OCI-LY1 (cell line): Measurements from ENCODE around the gene MED13L.

Source experiments
- H2AFZ ChIP-seq: fragments of 200-600 bp; sonication (generic), shearing (Covaris generic); 2 replicates; pipeline ENCODE4 v1.6.0; 2014; ENCODE audit warnings: antibody characterized with exemption, mild to moderate bottlenecking, low read length
- H3F3A ChIP-seq: fragments of 200-600 bp; sonication (generic), shearing (Covaris generic); 2 replicates; pipeline ENCODE4 v1.6.0; 2014; ENCODE audit warnings: mild to moderate bottlenecking, antibody characterized with exemption, low read length, moderate library complexity; ENCODE audit not compliant: insufficient read depth
- H3K27ac ChIP-seq: fragments of 200-600 bp; sonication (generic); 2 replicates; pipeline ENCODE4 v1.5.1; 2014; ENCODE audit warnings: low read length, mixed run types, mild to moderate bottlenecking, low read depth; ENCODE audit not compliant: poor library complexity, severe bottlenecking
- H3K27me3 ChIP-seq: fragments of 200-600 bp; sonication (generic); 2 replicates; pipeline ENCODE4 v1.6.0; 2014; ENCODE audit warnings: antibody characterized with exemption, mild to moderate bottlenecking, low read length, moderate library complexity; ENCODE audit not compliant: insufficient read depth
- H3K36me3 ChIP-seq: fragments of 200-600 bp; sonication (generic); 2 replicates; pipeline ENCODE4 v1.6.1; 2014; ENCODE audit warnings: mild to moderate bottlenecking, antibody characterized with exemption, low read length, moderate library complexity, mixed read lengths; ENCODE audit not compliant: insufficient read depth
- H3K4me1 ChIP-seq: fragments of 200-600 bp; sonication (generic); 2 replicates; pipeline ENCODE4 v1.5.1; 2014; ENCODE audit warnings: mild to moderate bottlenecking, low read length, moderate library complexity; ENCODE audit not compliant: insufficient read depth, severe bottlenecking
- H3K4me2 ChIP-seq: fragments of 200-600 bp; sonication (generic), shearing (Covaris generic); 2 replicates; pipeline ENCODE4 v1.6.1; 2014; ENCODE audit warnings: low read length
- H3K4me3 ChIP-seq: fragments of 200-600 bp; sonication (generic); 2 replicates; pipeline ENCODE4 v1.5.1; 2014; ENCODE audit warnings: low read length, low read depth, mild to moderate bottlenecking, mixed read lengths; ENCODE audit not compliant: poor library complexity, severe bottlenecking
- H3K79me2 ChIP-seq: fragments of 200-600 bp; shearing (Covaris generic); 2 replicates; pipeline ENCODE4 v1.6.1; 2016; ENCODE audit warnings: mixed run types, low read length, mixed read lengths; ENCODE audit not compliant: insufficient read depth
- H3K9ac ChIP-seq: fragments of 200-600 bp; sonication (generic), shearing (Covaris generic); 2 replicates; pipeline ENCODE4 v1.6.1; 2014; ENCODE audit warnings: mild to moderate bottlenecking, low read length, mixed read lengths
- H3K9me2 ChIP-seq: fragments of 200-600 bp; sonication (generic), shearing (Covaris generic); 2 replicates; pipeline ENCODE4 v1.6.1; 2014; ENCODE audit warnings: low read depth, mild to moderate bottlenecking, low read length, mixed read lengths
- H3K9me3 ChIP-seq: fragments of 200-600 bp; shearing (Covaris generic); 2 replicates; pipeline ENCODE4 v1.6.1; 2014; ENCODE audit warnings: low read length, mixed read lengths
- H4K20me1 ChIP-seq: fragments of 200-600 bp; sonication (generic), shearing (Covaris generic); 2 replicates; pipeline ENCODE4 v1.6.0; 2016; ENCODE audit warnings: mild to moderate bottlenecking, low read length; ENCODE audit not compliant: insufficient read depth
- EZH2 ChIP-seq: fragments of 200-600 bp; sonication (generic), shearing (Covaris generic); IDR thresholded peaks from 2 replicates; pipeline ENCODE4 v1.8.0; 2017; ENCODE audit warnings: borderline replicate concordance, mixed run types, mild to moderate bottlenecking, antibody characterized with exemption, low read length, moderate library complexity, mixed read lengths
- TF ChIP-seq, protein P1 (sequence below): fragments of 200-600 bp; sonication (generic), shearing (Covaris generic); IDR thresholded peaks from 2 replicates; pipeline ENCODE4 v1.5.1; 2017; ENCODE audit warnings: mild to moderate bottlenecking, antibody characterized with exemption, low read length, moderate library complexity, mixed read lengths

Gene MED13L

DNA sequence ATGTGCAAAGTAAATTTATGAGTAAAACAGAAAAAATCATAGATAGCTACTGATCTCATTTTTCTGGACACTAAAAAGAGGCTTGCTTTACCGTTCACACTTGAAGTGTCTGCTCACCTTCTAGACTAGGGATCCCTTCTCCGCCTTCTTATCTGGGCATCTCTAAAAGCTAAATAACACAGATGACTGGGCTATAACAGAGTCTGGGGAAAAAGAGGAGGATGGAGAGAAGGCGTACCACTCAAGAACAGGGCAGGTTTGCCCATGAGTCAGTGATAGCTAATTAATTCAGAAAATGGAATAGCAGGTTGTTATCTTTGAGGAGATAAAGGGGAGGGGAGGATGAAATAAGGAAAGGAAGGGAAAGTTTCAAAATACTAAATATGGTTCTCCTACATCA, 185.3 kb downstream of the MED13L start:
- Histone ChIP-seq H3K36me3 (no peaks in the 10 kb centered on the region), H3K9ac (no peak overlapping the region), H3K4me3 (no peak overlapping the region), H2AFZ (no peak overlapping the region), H3K9me2 (no peaks in the 10 kb centered on the region), H3K27me3 (no peaks in the 10 kb centered on the region), H3F3A (no peaks in the 10 kb centered on the region), H3K9me3 (no peaks in the 10 kb centered on the region), H3K27ac (no peak overlapping the region), H3K4me1 (no peaks in the 10 kb centered on the region), H3K4me2 (no peak overlapping the region), H4K20me1 (no peaks in the 10 kb centered on the region), H3K79me2 (no peaks in the 10 kb centered on the region)
- TF ChIP-seq EZH2, result no peak

GRCh38 chr12:116091579-116091978, 185.9 kb downstream of the MED13L start:
- H3K9ac ChIP-seq, result no peak overlapping the region
- no peaks in the 10 kb centered on the region for H3K9me3 ChIP-seq
- no peak overlapping the region for H3K4me3 ChIP-seq
- H3K4me2 ChIP-seq, result no peak overlapping the region
- H3K79me2 ChIP-seq, result no peaks in the 10 kb centered on the region
- H3K9me2 ChIP-seq, result no peaks in the 10 kb centered on the region
- no peaks in the 10 kb centered on the region for H3F3A ChIP-seq
- no peak overlapping the region for H3K27ac ChIP-seq
- H3K4me1 ChIP-seq, result no peaks in the 10 kb centered on the region
- TF ChIP-seq EZH2, result no peak
- TF ChIP-seq, protein P1, sequence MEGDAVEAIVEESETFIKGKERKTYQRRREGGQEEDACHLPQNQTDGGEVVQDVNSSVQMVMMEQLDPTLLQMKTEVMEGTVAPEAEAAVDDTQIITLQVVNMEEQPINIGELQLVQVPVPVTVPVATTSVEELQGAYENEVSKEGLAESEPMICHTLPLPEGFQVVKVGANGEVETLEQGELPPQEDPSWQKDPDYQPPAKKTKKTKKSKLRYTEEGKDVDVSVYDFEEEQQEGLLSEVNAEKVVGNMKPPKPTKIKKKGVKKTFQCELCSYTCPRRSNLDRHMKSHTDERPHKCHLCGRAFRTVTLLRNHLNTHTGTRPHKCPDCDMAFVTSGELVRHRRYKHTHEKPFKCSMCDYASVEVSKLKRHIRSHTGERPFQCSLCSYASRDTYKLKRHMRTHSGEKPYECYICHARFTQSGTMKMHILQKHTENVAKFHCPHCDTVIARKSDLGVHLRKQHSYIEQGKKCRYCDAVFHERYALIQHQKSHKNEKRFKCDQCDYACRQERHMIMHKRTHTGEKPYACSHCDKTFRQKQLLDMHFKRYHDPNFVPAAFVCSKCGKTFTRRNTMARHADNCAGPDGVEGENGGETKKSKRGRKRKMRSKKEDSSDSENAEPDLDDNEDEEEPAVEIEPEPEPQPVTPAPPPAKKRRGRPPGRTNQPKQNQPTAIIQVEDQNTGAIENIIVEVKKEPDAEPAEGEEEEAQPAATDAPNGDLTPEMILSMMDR, result no peak
- H3K36me3 ChIP-seq, result no peaks in the 10 kb centered on the region
- no peak overlapping the region for H2AFZ ChIP-seq
- H4K20me1 ChIP-seq, result no peaks in the 10 kb centered on the region
- H3K27me3 ChIP-seq, result no peaks in the 10 kb centered on the region

DNA sequence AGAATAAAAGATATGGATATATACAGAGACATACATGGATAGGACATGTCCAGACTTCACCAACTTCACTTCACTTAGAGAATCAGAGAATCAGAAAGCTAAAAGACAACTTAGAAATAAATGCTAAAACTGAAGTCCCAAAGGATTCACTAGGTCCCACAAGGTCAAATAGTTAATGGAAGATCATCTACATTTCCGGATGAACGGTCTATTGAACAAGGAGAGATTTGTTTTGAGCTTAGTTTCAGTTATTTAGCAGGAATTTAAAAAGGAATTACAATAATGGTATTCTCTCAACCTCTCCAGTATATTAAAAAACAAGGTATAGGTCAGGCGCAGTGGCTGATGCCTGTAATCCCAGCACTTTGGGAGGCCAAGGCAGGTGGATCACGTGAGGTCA, 187.0 kb downstream of the MED13L start:
- H3K36me3 ChIP-seq, result no peaks in the 10 kb centered on the region
- no peak overlapping the region for H3K27ac ChIP-seq
- no peaks in the 10 kb centered on the region for H3F3A ChIP-seq
- H3K9me3 ChIP-seq, result no peaks in the 10 kb centered on the region
- no peak overlapping the region for H3K9ac ChIP-seq
- no peak overlapping the region for H3K4me3 ChIP-seq
- no peaks in the 10 kb centered on the region for H3K79me2 ChIP-seq
- no peaks in the 10 kb centered on the region for H3K27me3 ChIP-seq
- H4K20me1 ChIP-seq, result no peaks in the 10 kb centered on the region
- H3K4me1 ChIP-seq, result no peaks in the 10 kb centered on the region
- no peaks in the 10 kb centered on the region for H3K9me2 ChIP-seq
- TF ChIP-seq, protein P1, result no peak
- no peak for TF ChIP-seq EZH2
- no peak overlapping the region for H3K4me2 ChIP-seq
- no peak overlapping the region for H2AFZ ChIP-seq

- no peaks in the 10 kb centered on the region for H3K4me1 ChIP-seq
- no peak overlapping the region for H3K9ac ChIP-seq
- no peaks in the 10 kb centered on the region for H3K36me3 ChIP-seq
- H3K9me2 ChIP-seq, result no peaks in the 10 kb centered on the region
- no peaks in the 10 kb centered on the region for H3K9me3 ChIP-seq
- TF ChIP-seq, protein P1, result no peak
- TF ChIP-seq EZH2, result no peak
- H3K4me2 ChIP-seq, result no peak overlapping the region
- no peaks in the 10 kb centered on the region for H4K20me1 ChIP-seq
- no peaks in the 10 kb centered on the region for H3K79me2 ChIP-seq
- H3K27me3 ChIP-seq, result no peaks in the 10 kb centered on the region
- no peak overlapping the region for H2AFZ ChIP-seq
- no peaks in the 10 kb centered on the region for H3F3A ChIP-seq
- no peak overlapping the region for H3K4me3 ChIP-seq
- H3K27ac ChIP-seq, result no peak overlapping the region
Observed at GRCh38 chr12:116089080-116089479, 188.4 kb downstream of the MED13L start.
